ENCODE data around the gene TEKT5.

Gene TEKT5

GRCh38 chr16:10608687-10609401, 85.9 kb downstream of the TEKT5 start:
- no peak for DNase-seq (ENCODE audit: low read depth)

DNA sequence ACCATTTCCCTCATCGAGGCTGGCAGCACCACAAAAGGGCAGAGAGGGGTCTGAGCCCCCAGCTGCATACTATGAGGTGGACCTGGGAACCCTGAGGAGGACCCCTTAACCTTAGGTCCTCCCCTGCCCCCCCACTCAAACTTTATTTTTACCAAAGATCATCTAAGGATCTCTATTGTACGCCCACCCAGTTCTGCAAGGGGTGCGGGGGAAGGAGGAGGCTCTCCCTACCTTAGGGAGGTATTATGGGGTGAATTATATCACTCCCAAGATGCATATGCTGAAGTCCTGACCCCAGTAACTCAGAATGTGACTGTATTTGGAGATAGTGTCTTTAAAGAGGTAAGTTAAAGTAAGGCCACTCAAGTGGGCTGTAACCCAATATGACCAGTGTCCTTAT, 87.6 kb downstream of the TEKT5 start:
- DNase-seq (ENCODE audit: low read depth), result no peak

DNA sequence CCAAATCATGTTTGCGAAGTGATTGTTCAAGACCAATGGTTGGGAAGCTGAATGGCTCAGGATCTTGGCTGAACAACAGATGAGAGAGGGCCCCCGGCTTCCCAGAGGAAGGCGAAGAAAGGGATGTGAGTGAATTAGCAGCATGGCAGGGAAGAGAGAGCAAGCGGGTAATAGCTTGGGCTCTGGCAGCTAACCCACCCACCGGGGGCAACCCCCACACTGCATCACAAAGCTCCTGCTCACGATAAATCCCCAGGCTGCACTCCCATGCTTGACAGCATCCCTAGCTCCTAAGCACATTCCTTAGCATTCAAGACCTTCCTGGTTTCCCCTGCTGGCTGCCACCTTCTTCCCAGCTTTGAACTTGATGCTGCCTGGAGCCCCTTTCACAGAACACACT, 88.1 kb downstream of the TEKT5 start:
- no peak for DNase-seq (ENCODE audit: low read depth)

DNA sequence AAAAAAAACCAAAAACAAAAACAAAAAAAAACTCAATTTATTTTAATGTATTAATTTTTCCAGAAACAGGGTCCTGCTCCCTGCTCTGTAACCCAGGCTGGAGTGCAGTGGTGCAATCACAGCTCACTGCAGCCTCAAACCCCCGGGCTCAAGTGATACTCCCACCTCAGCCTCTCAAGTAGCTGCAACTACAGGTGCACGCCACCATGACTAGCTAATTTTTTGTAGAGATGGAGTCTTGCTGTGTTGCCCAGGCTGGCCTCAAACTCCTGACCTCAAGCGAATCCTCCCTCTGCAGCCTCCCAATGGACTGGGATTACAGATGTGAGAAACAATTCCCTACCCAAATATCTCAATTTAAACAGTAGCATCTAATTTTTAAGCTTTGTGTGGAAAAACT, 89.1 kb downstream of the TEKT5 start:
- DNase-seq (ENCODE audit: low read depth), result no peak

- no peak for DNase-seq (ENCODE audit: low read depth)
Observed at GRCh38 chr16:10601444-10602408, 93.0 kb downstream of the TEKT5 start.

- DNase-seq (ENCODE audit: low read depth), result no peak
Observed at GRCh38 chr16:10600782-10601443, 93.8 kb downstream of the TEKT5 start.

DNA sequence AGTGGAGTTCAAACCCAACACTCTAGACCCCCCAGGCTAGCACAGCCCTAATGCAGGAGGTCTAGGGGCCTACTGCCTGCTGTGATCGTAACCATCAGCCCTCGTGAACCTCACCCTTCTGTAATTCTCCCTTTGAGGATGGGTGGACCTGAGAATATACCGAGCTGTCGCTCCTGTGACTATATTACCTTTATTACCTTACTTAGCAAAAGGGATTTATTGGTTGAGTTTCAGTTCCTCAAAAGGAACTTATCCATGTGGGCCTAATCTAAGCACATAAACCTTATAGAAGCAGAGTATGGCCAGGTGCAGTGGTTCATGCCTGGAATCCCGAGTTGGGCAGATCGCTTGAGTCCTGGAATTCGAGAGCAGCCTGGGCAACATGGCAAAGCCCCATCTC, 95.1 kb downstream of the TEKT5 start:
- no peak for DNase-seq (ENCODE audit: low read depth)

DNA sequence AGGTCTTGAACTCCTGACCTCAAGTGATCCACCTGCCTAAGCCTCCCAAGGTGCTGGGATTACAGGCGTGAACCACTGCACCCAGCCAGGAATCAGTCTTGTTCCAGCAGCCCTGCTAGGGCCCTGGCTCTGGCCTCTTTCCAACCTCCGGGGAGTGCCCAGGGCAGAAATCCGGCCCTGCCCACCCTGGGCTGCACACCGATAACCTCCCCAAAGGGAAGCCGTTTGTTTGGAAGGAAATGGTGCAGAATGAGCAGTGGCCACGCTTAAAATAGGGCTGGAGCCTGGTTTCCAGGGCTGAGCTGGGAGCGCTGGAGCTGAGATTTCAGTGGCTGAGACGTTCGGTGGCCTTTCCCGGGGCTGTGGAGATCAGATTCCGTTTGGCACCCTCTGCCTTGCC, 96.6 kb downstream of the TEKT5 start:
- DNase-seq (ENCODE audit: low read depth), result no peak

DNA sequence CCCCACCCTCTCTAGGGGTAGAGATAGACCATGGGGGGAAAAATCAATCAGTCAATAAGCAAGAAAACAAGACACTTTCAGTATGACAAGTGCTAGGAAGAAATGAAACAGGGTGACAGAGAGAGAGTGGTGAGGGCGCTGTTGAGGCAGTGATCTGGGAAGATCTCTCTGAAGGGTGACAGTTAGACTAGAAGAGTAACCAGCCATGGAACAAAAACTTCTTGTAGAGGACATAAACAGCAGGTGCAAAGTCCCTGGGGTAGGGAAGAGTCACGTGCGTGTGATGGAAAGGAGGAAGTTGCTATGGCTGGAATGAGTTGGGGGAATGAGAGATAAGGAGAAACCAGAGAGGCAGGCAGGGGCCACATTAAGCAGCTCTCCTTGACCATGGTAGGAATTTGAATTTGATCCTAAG, 97.5 kb downstream of the TEKT5 start:
- no peak for DNase-seq (ENCODE audit: low read depth)

DNA sequence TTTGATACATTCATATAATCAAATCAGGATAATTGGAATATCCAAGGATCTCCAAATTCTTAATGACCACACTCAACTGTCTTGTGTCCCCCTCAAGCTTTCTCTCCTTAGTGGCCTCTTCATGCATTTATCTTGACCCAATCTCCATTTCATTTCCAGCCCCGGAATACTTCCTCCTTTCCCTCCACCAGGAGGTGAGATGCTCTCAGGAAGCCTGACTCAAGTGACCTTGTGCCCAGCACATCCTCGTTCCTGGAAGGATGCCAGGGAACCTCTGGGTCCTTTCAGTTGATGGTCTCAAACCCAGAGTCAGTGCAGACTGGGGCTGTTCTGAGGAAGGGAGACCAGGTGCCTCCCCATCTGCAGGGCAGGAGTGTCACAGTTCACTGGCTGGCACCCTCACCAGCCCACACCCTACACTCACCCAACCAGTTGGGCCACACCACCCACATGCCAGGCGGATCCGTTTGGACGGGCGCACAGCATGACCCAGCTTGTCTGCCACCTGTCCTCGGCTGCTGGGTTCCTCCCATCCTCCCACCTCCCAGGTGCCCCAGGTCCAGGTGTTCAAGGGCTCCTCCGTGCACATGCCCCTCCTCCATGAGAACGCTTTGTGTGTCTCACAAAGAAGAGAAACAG, 100.3 kb downstream of the TEKT5 start:
- DNase-seq (ENCODE audit: low read depth), result no peak

GRCh38 chr16:10592611-10593010, 102.1 kb downstream of the TEKT5 start:
- no peak for DNase-seq (ENCODE audit: low read depth)

- DNase-seq (ENCODE audit: low read depth), result no peak
Observed at GRCh38 chr16:10590342-10590741, 104.4 kb downstream of the TEKT5 start.

DNA sequence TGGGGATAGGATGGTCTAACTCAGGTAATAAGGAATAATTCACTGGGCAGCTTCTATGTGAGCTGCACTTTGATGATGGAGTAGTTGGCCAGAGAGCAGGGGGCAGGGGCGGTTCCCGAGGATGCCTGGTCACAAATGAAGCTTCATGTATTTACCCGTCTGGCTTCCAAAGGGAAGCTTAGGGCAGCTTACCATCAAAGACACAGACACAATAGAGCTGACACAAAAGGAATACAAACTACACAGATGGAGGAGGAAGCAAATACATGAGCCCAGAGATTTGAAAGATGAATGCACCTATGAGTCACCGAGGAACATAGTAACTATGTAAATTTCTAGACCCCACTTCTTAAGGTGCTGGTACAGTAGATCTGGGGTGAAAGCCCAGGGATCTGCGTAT, 105.6 kb downstream of the TEKT5 start:
- DNase-seq (ENCODE audit: low read depth), result no peak

DNA sequence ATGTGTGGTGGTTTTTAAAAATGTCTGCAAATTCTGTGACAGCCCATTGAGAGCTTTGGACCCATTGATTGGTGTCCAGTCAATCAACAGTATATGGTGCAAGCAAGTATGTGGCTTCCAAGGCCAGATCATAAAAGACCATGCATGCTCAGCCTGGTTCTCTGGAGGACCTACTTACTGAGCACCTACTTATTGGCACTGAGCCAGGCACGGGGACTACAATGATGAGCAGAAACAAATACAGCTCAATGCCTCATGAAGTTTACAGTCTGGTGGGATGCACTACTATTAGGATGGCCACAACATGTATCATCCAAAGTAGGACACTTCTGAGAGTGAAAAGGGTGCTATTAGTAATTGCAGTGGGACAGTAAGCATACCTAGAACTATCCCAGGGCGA, 107.1 kb downstream of the TEKT5 start:
- no peak for DNase-seq (ENCODE audit: low read depth)

- no peak for DNase-seq (ENCODE audit: low read depth)
Observed at GRCh38 chr16:10584981-10585438, 109.7 kb downstream of the TEKT5 start.

- no peak for DNase-seq (ENCODE audit: low read depth)
Observed at GRCh38 chr16:10583269-10583668, 111.5 kb downstream of the TEKT5 start.

DNA sequence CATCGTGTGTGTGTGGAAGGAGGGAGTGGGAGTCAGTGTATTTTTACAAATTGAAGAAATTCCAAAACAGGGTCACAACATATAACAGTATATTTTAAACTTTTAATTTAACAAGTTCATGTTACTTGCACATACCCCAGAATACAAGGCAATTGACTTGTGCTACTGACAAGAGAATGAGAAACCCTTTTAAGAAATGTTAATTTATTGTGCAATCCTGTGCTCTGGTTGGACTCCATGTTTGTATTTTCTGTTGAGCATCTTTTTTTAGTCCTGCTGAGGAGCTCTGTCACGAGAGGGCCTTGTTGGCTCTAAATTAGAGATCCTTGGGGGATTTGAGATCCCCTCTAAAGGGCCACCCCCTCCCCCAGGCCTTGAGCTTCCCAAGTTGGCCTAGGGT, 113.2 kb downstream of the TEKT5 start:
- DNase-seq (ENCODE audit: low read depth), result no peak

DNA sequence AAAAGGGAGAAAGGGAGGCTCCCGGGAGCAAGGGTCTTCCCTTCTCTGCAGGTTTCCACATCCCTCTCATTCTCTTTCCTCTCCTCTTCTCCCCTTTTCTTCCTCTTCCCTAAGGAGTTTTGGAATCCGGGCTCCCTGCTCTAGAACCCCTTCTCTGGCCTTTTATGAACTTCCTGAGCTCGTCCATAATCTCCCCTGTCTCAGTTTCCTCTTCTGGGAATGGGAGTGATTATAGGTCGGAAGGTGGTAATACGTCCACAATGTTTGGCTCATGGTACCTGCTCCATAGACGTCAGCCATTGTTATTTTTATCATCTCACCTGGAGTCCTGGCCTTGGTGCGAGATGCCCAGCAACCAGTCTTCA, 113.9 kb downstream of the TEKT5 start:
- DNase-seq (ENCODE audit: low read depth), result no peak

DNA sequence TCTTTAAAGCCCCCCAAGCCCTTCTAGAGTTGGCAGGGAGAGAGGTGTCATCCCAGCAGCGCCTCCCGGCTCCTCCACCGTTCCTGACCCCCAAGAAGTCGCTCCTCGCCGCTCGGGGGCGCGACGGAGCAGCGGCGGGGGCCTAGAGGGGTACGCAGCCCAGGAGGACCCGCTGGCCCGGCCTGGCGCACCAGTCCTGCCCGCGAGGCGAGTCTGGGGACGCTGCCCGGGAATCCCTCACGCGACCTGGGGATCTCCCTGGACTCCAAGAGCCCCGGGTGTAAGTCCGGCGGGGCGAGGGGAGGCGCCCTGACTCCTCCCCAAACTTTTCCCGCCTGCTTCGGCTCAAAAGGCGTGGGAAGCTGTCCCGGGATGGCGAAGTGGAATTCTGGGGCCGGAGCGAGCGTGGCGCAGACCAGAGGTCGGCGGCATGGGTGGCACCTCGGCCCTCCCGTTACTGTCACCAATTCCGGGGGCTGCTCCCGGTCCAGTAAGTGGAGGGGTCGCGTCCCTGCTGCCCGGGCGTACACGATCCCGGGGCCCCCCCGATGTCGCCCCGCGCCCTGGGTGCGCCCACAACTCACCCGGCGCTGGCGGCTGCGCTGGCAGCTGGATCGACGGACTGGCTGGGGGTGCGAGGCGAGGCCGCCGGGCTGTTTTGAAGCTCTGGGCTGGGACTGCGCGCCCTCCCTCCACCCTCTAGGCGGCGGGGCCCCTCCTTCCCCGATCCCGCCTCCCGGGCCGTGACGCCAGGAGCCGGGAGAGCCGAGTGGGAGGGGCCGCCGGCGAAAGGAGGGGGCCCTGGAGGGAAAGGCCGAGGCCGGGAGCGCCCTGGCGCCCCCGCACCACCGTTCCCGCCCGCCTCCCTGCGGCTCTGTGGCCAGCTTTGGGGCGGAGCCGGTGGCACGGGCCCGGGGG, 114.5 kb downstream of the TEKT5 start, which contains the start of gene EMP2:
Gene EMP2 (minus strand): TSS at position 634 of the 918 bp plus-strand sequence. CDS start 32,981 bp downstream, outside the sequence.
- DNase-seq (ENCODE audit: low read depth), result no peak

- DNase-seq (ENCODE audit: low read depth), result no peak
Observed at GRCh38 chr16:10579575-10579964, 115.2 kb downstream of the TEKT5 start.
